Measurements from ENCODE around the gene VWC2. TPM values are rescaled to one million over a fixed set of nuclear protein-coding genes. Genes with fewer than 3 reads are reported as not detected.

Gene VWC2
- total and polyA plus RNA-seq, 2 experiments from 2014 or later, result 0.67 to 0.98 TPM

DNA sequence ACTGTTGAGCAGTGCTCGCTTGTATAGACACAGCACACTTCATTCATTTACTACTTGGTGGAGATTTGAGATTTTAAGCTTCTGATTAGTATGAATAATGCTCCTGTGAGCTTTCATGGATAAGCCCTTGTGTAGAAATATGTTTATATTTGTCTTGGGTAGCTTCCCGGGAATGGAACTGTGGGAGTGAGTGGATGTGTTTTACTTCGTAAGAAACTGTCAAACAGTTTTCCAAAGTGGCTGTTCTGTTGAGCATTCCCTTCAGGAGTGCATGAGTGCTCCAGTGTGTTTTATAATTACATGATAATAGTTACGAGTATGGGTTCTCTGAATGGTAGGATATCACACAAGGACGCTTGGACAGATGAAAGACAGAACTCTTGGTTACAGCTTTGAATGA, 49.4 kb downstream of the VWC2 start:
- no peaks in the 10 kb centered on the region for H3K27me3 ChIP-seq
- H3K9me3 ChIP-seq (ENCODE audit: low read depth), result no peaks in the 10 kb centered on the region
- DNase-seq (ENCODE audit: low read depth in 1 of 2, low spot score in 1 of 2), result peak in 1 of 2 donors; percentile 2
- H3K36me3 ChIP-seq, result no peaks in the 10 kb centered on the region
- H3K4me3 ChIP-seq, result no peak overlapping the region
- H3K4me1 ChIP-seq (ENCODE audit: low read depth), result no peaks in the 10 kb centered on the region
- peak overlapping the region; percentile 45 for H3K27ac ChIP-seq
- TF ChIP-seq, protein P1, sequence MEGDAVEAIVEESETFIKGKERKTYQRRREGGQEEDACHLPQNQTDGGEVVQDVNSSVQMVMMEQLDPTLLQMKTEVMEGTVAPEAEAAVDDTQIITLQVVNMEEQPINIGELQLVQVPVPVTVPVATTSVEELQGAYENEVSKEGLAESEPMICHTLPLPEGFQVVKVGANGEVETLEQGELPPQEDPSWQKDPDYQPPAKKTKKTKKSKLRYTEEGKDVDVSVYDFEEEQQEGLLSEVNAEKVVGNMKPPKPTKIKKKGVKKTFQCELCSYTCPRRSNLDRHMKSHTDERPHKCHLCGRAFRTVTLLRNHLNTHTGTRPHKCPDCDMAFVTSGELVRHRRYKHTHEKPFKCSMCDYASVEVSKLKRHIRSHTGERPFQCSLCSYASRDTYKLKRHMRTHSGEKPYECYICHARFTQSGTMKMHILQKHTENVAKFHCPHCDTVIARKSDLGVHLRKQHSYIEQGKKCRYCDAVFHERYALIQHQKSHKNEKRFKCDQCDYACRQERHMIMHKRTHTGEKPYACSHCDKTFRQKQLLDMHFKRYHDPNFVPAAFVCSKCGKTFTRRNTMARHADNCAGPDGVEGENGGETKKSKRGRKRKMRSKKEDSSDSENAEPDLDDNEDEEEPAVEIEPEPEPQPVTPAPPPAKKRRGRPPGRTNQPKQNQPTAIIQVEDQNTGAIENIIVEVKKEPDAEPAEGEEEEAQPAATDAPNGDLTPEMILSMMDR (IDR thresholded peaks at IDR 0.05; ENCODE audit: low read depth, low read length), result no peak

GRCh38 chr7:49823566-49823965, 50.1 kb downstream of the VWC2 start:
- Histone ChIP-seq H3K9me3 (ENCODE audit: low read depth) (no peaks in the 10 kb centered on the region), H3K27ac (no peak overlapping the region), H3K4me1 (ENCODE audit: low read depth) (no peaks in the 10 kb centered on the region), H3K27me3 (no peaks in the 10 kb centered on the region), H3K4me3 (no peak overlapping the region), H3K36me3 (no peaks in the 10 kb centered on the region)
- DNase-seq (ENCODE audit: low read depth in 1 of 2, low spot score in 1 of 2), result no peak
- TF ChIP-seq, protein P1 (IDR thresholded peaks at IDR 0.05; ENCODE audit: low read depth, low read length), result no peak

- no peak overlapping the region for H3K4me3 ChIP-seq
- DNase-seq (ENCODE audit: low read depth in 1 of 2, low spot score in 1 of 2), result no peak
- H3K36me3 ChIP-seq, result no peaks in the 10 kb centered on the region
These were observed 66.6 kb downstream of the VWC2 start for GRCh38 chr7:49839863-49840645.

GRCh38 chr7:49840751-49841405, 67.4 kb downstream of the VWC2 start:
- Histone ChIP-seq H3K4me3 (no peak overlapping the region), H3K27ac (no peak overlapping the region), H3K36me3 (no peaks in the 10 kb centered on the region), H3K4me1 (ENCODE audit: low read depth) (no peaks in the 10 kb centered on the region), H3K9me3 (ENCODE audit: low read depth) (no peaks in the 10 kb centered on the region), H3K27me3 (no peaks in the 10 kb centered on the region)
- TF ChIP-seq, protein P1 (IDR thresholded peaks at IDR 0.05; ENCODE audit: low read depth, low read length), result no peak
- no peak for DNase-seq (ENCODE audit: low read depth in 1 of 2, low spot score in 1 of 2)

More at GRCh38 chr7:49839863-49840645, 66.6 kb downstream of the VWC2 start:
- no peaks in the 10 kb centered on the region for H3K4me1 ChIP-seq (ENCODE audit: low read depth)
- H3K27ac ChIP-seq, result no peak overlapping the region
- TF ChIP-seq, protein P1 (IDR thresholded peaks at IDR 0.05; ENCODE audit: low read depth, low read length), result no peak
- no peaks in the 10 kb centered on the region for H3K27me3 ChIP-seq
- no peaks in the 10 kb centered on the region for H3K9me3 ChIP-seq (ENCODE audit: low read depth)

- Histone ChIP-seq H3K27me3 (no peaks in the 10 kb centered on the region), H3K4me3 (no peak overlapping the region), H3K9me3 (ENCODE audit: low read depth) (no peaks in the 10 kb centered on the region), H3K4me1 (ENCODE audit: low read depth) (no peaks in the 10 kb centered on the region), H3K36me3 (no peaks in the 10 kb centered on the region), H3K27ac (no peak overlapping the region)
- TF ChIP-seq, protein P1 (IDR thresholded peaks at IDR 0.05; ENCODE audit: low read depth, low read length), result no peak
- no peak for DNase-seq (ENCODE audit: low read depth in 1 of 2, low spot score in 1 of 2)
These were observed 72.2 kb downstream of the VWC2 start for GRCh38 chr7:49845626-49846025.

Data from cardiac muscle cell (in vitro differentiated cells and primary cell).